Measurements from ENCODE around the gene KCNJ5. TPM values are rescaled to one million over a fixed set of nuclear protein-coding genes. Genes with fewer than 3 reads are reported as not detected.

KCNJ5 gene
- total RNA-seq (under 1 TPM in 3 of 5 experiments, not detected in 2; 0.11 to 0.24 (median 0.17) TPM), polyA plus RNA-seq (not detected), total RNA-seq (not detected)

DNA sequence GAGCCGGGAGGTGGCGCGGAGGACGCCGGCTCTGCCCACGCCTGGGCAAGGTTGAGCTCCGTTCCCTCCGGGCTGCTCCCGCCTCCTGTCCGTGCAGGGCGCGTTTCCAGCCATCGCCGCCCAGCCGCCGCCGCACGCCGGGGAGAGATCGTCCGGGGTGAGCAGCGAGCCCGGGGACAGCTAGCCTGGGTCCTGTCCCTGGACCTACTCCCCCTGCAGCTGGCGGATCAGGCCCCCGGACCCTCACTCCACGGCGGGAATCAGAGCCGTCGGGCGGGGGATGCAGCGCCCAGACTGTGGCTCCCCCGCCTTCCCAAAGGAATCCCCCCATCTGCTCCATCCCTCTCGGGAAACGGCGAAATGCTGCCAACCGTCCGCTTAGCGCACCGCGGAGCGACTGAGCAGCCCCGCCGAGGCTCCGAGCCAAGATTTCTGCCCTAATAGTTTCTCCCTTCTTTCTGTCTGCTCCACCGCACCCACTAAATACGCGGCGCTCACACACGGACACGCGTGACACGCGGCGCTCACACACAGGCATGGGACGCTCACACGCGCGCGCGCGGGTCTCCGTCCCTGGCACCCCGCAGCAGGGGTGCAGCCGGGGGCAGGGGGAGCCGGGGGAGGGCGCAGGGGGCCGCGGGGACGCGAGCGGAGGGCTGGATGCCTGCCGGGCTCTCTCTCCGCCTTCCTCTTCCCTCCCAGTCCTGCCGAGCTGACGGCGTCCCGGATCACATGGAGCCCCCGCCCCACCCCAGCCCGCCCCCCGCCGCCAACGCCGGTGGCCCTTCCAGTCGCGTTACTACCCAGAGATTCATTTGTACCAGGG lies at the start of gene KCNJ5:
Gene KCNJ5 (plus strand): TSS at position 814 of the 826 bp plus-strand sequence. CDS start 19,918 bp downstream, outside the sequence.
- intact Hi-C loops (cut with micrococcal nuclease), result no loop called here
- Histone ChIP-seq H3K4me3 (ENCODE audit: low read length) (peak within 1 kb of the TSS; percentile 52), H3K9me3 (ENCODE audit: control insufficient read depth in 2 of 3, low read length in 3 of 3) (no peaks in the 10 kb centered on the region), H3K36me3 (ENCODE audit: control insufficient read depth in 2 of 3, insufficient read depth in 3 of 3, low read length in 3 of 3) (no peaks in the 10 kb centered on the region), H3K27me3 (ENCODE audit: control insufficient read depth in 2 of 2, insufficient read depth in 2 of 2, low read length in 2 of 2) (peaks cover 5 to 15% of the 10 kb centered on the region in 2 donors), H3K27ac (ENCODE audit: low read depth, low read length) (no peak within 1 kb of the TSS), H3K4me1 (ENCODE audit: control insufficient read depth in 2 of 2, insufficient read depth in 2 of 2, low read length in 2 of 2) (no peaks in the 10 kb centered on the region)
- no peak within 1 kb of the TSS for H3K27ac Mint-ChIP-seq
- H3K36me3 Mint-ChIP-seq, result peaks cover 0 to 5% (median 0%) of the 10 kb centered on the region in 5 donors
- CTCF ChIA-PET, result no interaction called here
- ATAC-seq (peak; percentile 52), DNase-seq (peak in 1 of 9 donors; percentile 21)
- POLR2A ChIA-PET, result interaction anchor here (1.5 kb wide), 1 partner anchor 13 kb away, joined by 3 read pairs; no protein-coding TSS in a partner anchor
- peaks cover 53 to 72% (median 67%) of the 10 kb centered on the region in 5 donors for H3K27me3 Mint-ChIP-seq
- peaks cover 5 to 24% (median 9%) of the 10 kb centered on the region in 7 donors for H3K4me1 Mint-ChIP-seq
- H3K9me3 Mint-ChIP-seq, result peaks cover 0 to 4% (median 0%) of the 10 kb centered on the region in 11 donors
- peak within 1 kb of the TSS; percentile 80 to 90 (median 84) for H3K4me3 Mint-ChIP-seq

GRCh38 chr11:128841461-128842072 lies 49.6 kb upstream of the KCNJ5 start:
- Mint-ChIP-seq H3K36me3 (peaks cover 0 to 28% (median 0%) of the 10 kb centered on the region in 5 donors), H3K4me1 (peaks cover 33 to 95% (median 84%) of the 10 kb centered on the region in 7 donors), H3K27me3 (peaks cover 0 to 6% (median 0%) of the 10 kb centered on the region in 5 donors), H3K4me3 (peak overlapping the region in 2 of 10 donors; percentile 3 to 37), H3K9me3 (peaks cover 0 to 14% (median 0%) of the 10 kb centered on the region in 11 donors), H3K27ac (no peak overlapping the region)
- H3K36me3 ChIP-seq (ENCODE audit: control insufficient read depth in 2 of 3, insufficient read depth in 3 of 3, low read length in 3 of 3), result no peaks in the 10 kb centered on the region
- ChIA-PET CTCF (interaction anchor here (2.4 kb wide), 1 partner anchor 11 kb away, joined by 14 read pairs; no protein-coding TSS in a partner anchor), POLR2A (interaction anchor here (1.3 kb wide), 1 partner anchor 12 kb away, joined by 4 read pairs; no protein-coding TSS in a partner anchor)
- no peaks in the 10 kb centered on the region for H3K27me3 ChIP-seq (ENCODE audit: control insufficient read depth in 2 of 2, insufficient read depth in 2 of 2, low read length in 2 of 2)
- H3K9me3 ChIP-seq (ENCODE audit: control insufficient read depth in 2 of 3, low read length in 3 of 3), result no peaks in the 10 kb centered on the region
- H3K4me3 ChIP-seq (ENCODE audit: low read length), result no peak overlapping the region
- H3K4me1 ChIP-seq (ENCODE audit: control insufficient read depth in 2 of 2, insufficient read depth in 2 of 2, low read length in 2 of 2), result peaks cover 41 to 56% of the 10 kb centered on the region in 2 donors
- H3K27ac ChIP-seq (ENCODE audit: low read depth, low read length), result no peak overlapping the region
- DNase-seq (no peak), ATAC-seq (no peak)
- intact Hi-C loops (cut with micrococcal nuclease), result no loop called here

- POLR2A ChIA-PET, result interaction anchor here (0.6 kb wide), 1 partner anchor 8 kb away, joined by 3 read pairs; no protein-coding TSS in a partner anchor
- H3K4me3 Mint-ChIP-seq, result no peak overlapping the region
- no peaks in the 10 kb centered on the region for H3K9me3 ChIP-seq (ENCODE audit: control insufficient read depth in 2 of 3, low read length in 3 of 3)
- H3K27me3 ChIP-seq (ENCODE audit: control insufficient read depth in 2 of 2, insufficient read depth in 2 of 2, low read length in 2 of 2), result no peaks in the 10 kb centered on the region
- DNase-seq (no peak), ATAC-seq (no peak)
- no peak overlapping the region for H3K4me3 ChIP-seq (ENCODE audit: low read length)
- H3K36me3 ChIP-seq (ENCODE audit: control insufficient read depth in 2 of 3, insufficient read depth in 3 of 3, low read length in 3 of 3), result no peaks in the 10 kb centered on the region
- no peak overlapping the region for H3K27ac ChIP-seq (ENCODE audit: low read depth, low read length)
- H3K36me3 Mint-ChIP-seq, result peaks cover 0 to 19% (median 0%) of the 10 kb centered on the region in 5 donors
- CTCF ChIA-PET, result interaction anchor here (2.3 to 4.4 kb wide), 3 partner anchors 11 to 686 kb away, joined by 9 to 37 read pairs (median 9); no protein-coding TSS in a partner anchor
- peaks cover 35 to 47% of the 10 kb centered on the region in 2 donors for H3K4me1 ChIP-seq (ENCODE audit: control insufficient read depth in 2 of 2, insufficient read depth in 2 of 2, low read length in 2 of 2)
- intact Hi-C loops (cut with micrococcal nuclease), result loop anchor here in 1 of 2 donors (1.0 kb wide), 1 partner anchor 12 kb away; no protein-coding TSS in a partner anchor
- peaks cover 0 to 6% (median 0%) of the 10 kb centered on the region in 5 donors for H3K27me3 Mint-ChIP-seq
- peaks cover 0 to 12% (median 0%) of the 10 kb centered on the region in 11 donors for H3K9me3 Mint-ChIP-seq
- peaks cover 27 to 87% (median 74%) of the 10 kb centered on the region in 7 donors for H3K4me1 Mint-ChIP-seq
- H3K27ac Mint-ChIP-seq, result no peak overlapping the region
Measured at GRCh38 chr11:128843198-128843785, 47.9 kb upstream of the KCNJ5 start.

GRCh38 chr11:128845334-128845780 lies 45.8 kb upstream of the KCNJ5 start:
- Histone ChIP-seq H3K4me3 (ENCODE audit: low read length) (peak overlapping the region; percentile 20), H3K36me3 (ENCODE audit: control insufficient read depth in 2 of 3, insufficient read depth in 3 of 3, low read length in 3 of 3) (no peaks in the 10 kb centered on the region), H3K27ac (ENCODE audit: low read depth, low read length) (no peak overlapping the region), H3K9me3 (ENCODE audit: control insufficient read depth in 2 of 3, low read length in 3 of 3) (no peaks in the 10 kb centered on the region), H3K27me3 (ENCODE audit: control insufficient read depth in 2 of 2, insufficient read depth in 2 of 2, low read length in 2 of 2) (no peaks in the 10 kb centered on the region), H3K4me1 (ENCODE audit: control insufficient read depth in 2 of 2, insufficient read depth in 2 of 2, low read length in 2 of 2) (peaks cover 25 to 39% of the 10 kb centered on the region in 2 donors)
- H3K27ac Mint-ChIP-seq, result peak overlapping the region; percentile 34 to 93 (median 77)
- peak in 5 of 9 donors; percentile 18 to 53 (median 35) for DNase-seq
- peaks cover 0 to 3% (median 0%) of the 10 kb centered on the region in 11 donors for H3K9me3 Mint-ChIP-seq
- H3K4me3 Mint-ChIP-seq, result peak overlapping the region; percentile 18 to 65 (median 60)
- ChIA-PET POLR2A (interaction anchor here (0.6 to 1.4 kb wide), 7 partner anchors 13 to 846 kb away, joined by 3 to 7 read pairs (median 3); no protein-coding TSS in a partner anchor), CTCF (interaction anchor here (0.7 to 4.4 kb wide), 9 partner anchors 10 to 688 kb away, joined by 3 to 37 read pairs (median 6); no protein-coding TSS in a partner anchor)
- H3K36me3 Mint-ChIP-seq, result peaks cover 0 to 6% (median 0%) of the 10 kb centered on the region in 5 donors
- intact Hi-C loops (cut with micrococcal nuclease), result loop anchor here in 1 of 2 donors (2.0 to 5.0 kb wide), 2 partner anchors 13 to 808 kb away; no protein-coding TSS in a partner anchor
- no peaks in the 10 kb centered on the region for H3K27me3 Mint-ChIP-seq
- H3K4me1 Mint-ChIP-seq, result peaks cover 35 to 73% (median 57%) of the 10 kb centered on the region in 7 donors
- ATAC-seq, result peak; percentile 53

DNA sequence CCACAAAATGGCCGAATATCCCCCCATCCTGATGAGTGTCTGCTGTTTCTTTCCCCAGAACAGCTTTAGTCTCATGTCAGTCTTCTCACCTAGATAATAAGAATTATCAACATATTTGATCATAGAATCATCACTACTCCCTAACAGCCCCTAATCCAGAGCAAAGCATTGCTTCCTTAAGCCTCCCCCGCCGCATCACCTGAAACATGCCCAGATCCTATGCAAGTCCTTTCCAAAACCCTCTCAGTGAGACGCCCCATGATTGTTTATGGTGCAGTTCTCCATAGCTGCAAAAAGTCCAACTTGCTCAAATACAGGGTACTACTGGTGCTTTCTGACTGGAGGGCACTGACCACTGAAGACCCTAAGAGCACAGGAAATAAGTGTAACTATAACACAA lies 44.2 kb upstream of the KCNJ5 start:
- H3K4me1 ChIP-seq (ENCODE audit: control insufficient read depth in 2 of 2, insufficient read depth in 2 of 2, low read length in 2 of 2), result peaks cover 15 to 28% of the 10 kb centered on the region in 2 donors
- Mint-ChIP-seq H3K9me3 (peaks cover 0 to 3% (median 0%) of the 10 kb centered on the region in 11 donors), H3K36me3 (peaks cover 0 to 6% (median 0%) of the 10 kb centered on the region in 5 donors), H3K4me3 (peak overlapping the region in 1 of 10 donors; percentile 1), H3K27ac (no peak overlapping the region), H3K4me1 (peaks cover 25 to 57% (median 42%) of the 10 kb centered on the region in 7 donors), H3K27me3 (no peaks in the 10 kb centered on the region)
- CTCF ChIA-PET, result interaction anchor here (0.6 to 4.4 kb wide), 8 partner anchors 9 to 715 kb away, joined by 3 to 37 read pairs (median 6); no protein-coding TSS in a partner anchor
- H3K4me3 ChIP-seq (ENCODE audit: low read length), result no peak overlapping the region
- ATAC-seq, result no peak
- POLR2A ChIA-PET, result interaction anchor here (1.4 kb wide), 1 partner anchor 18 kb away, joined by 3 read pairs; no protein-coding TSS in a partner anchor
- intact Hi-C loops (cut with micrococcal nuclease), result loop anchor here in 1 of 2 donors (5.0 kb wide), 1 partner anchor 810 kb away; no protein-coding TSS in a partner anchor
- no peaks in the 10 kb centered on the region for H3K36me3 ChIP-seq (ENCODE audit: control insufficient read depth in 2 of 3, insufficient read depth in 3 of 3, low read length in 3 of 3)
- no peaks in the 10 kb centered on the region for H3K27me3 ChIP-seq (ENCODE audit: control insufficient read depth in 2 of 2, insufficient read depth in 2 of 2, low read length in 2 of 2)
- no peak overlapping the region for H3K27ac ChIP-seq (ENCODE audit: low read depth, low read length)
- DNase-seq, result no peak
- no peaks in the 10 kb centered on the region for H3K9me3 ChIP-seq (ENCODE audit: control insufficient read depth in 2 of 3, low read length in 3 of 3)
